SK-N-SH (cell line): Measurements from ENCODE around the gene PRDX1.

ENCODE experiments used
- CTCF ChIP-seq: fragments of 200-600 bp; sonication (generic); IDR thresholded peaks from 2 replicates; pipeline ENCODE4 v1.6.1; 2017; ENCODE audit warnings: antibody characterized with exemption, mild to moderate bottlenecking, moderate library complexity
- EP300 ChIP-seq, 2 experiments: IDR thresholded peaks; 2 replicates each; pipeline versions ENCODE4 v1.4.0 to v1.6.1; 2012; ENCODE audit warnings: borderline replicate concordance in 1 of 2, low read depth in 1 of 2, low read length in 1 of 2
- GABPA ChIP-seq: IDR thresholded peaks from 2 replicates; pipeline ENCODE4 v1.4.0; 2012; ENCODE audit warnings: low read depth, mild to moderate bottlenecking
- JUND ChIP-seq: IDR thresholded peaks from 2 replicates; pipeline ENCODE4 v1.4.0; 2012
- MAX ChIP-seq: IDR thresholded peaks from 2 replicates; pipeline ENCODE4 v1.4.0; 2012; ENCODE audit warnings: low read depth
- MXI1 ChIP-seq: IDR thresholded peaks from 2 replicates; pipeline ENCODE4 v1.6.1; 2012; ENCODE audit warnings: mild to moderate bottlenecking, low read depth, low read length, improper control_type of control experiment
- NFIC ChIP-seq: IDR thresholded peaks from 2 replicates; pipeline ENCODE4 v1.4.0; 2012; ENCODE audit warnings: borderline replicate concordance
- POLR2AphosphoS5 ChIP-seq: IDR thresholded peaks from 2 replicates; pipeline ENCODE4 v1.6.1; 2012; ENCODE audit warnings: low read depth, low read length
- RFX5 ChIP-seq: IDR thresholded peaks from 2 replicates; pipeline ENCODE4 v1.6.1; 2012; ENCODE audit warnings: mild to moderate bottlenecking, improper control_type of control experiment, low read length
- TF ChIP-seq, protein P1 (sequence below): IDR thresholded peaks from 2 replicates; pipeline ENCODE4 v1.4.0; 2012; ENCODE audit warnings: low read depth, borderline replicate concordance

DNA sequence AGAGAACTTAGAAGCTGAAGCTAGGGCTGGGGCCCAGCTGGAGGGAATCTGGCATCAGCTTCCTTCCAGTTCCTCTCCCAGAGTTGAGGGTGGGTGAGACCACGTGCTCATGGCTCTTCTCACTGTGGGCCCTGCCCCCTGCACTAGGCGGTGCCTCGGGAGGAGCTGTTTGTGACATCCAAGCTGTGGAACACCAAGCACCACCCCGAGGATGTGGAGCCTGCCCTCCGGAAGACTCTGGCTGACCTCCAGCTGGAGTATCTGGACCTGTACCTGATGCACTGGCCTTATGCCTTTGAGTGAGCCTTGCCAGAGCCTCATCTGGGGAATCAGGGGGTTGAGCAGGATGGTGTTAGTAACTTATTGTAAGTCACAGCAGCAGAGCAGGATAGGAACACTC lies 45.0 kb upstream of the PRDX1 start:
- TF ChIP-seq POLR2AphosphoS5: no peak
- no peak for TF ChIP-seq GABPA
- TF ChIP-seq CTCF: no peak
- TF ChIP-seq NFIC: no peak
- TF ChIP-seq MXI1: no peak
- no peak for TF ChIP-seq RFX5
- TF ChIP-seq, protein P1, sequence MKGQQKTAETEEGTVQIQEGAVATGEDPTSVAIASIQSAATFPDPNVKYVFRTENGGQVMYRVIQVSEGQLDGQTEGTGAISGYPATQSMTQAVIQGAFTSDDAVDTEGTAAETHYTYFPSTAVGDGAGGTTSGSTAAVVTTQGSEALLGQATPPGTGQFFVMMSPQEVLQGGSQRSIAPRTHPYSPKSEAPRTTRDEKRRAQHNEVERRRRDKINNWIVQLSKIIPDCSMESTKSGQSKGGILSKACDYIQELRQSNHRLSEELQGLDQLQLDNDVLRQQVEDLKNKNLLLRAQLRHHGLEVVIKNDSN: no peak
- TF ChIP-seq JUND: no peak
- TF ChIP-seq MAX: no peak
- TF ChIP-seq EP300 (IDR thresholded peaks at IDR 0.05; ENCODE audit: borderline replicate concordance in 1 of 2, low read depth in 1 of 2, low read length in 1 of 2): no peak
